HepG2 (cell line): ENCODE measurements around the gene MACROD2. TPM values are rescaled to one million over a fixed set of nuclear protein-coding genes. Genes with fewer than 3 reads are reported as not detected.

Experiments used
- ATAC-seq: fragments of 200-7000 bp; cut with Tn5 transposase; 3 replicates; pipeline ENCODE4 v1.9.1; 2020; ENCODE audit warnings: mild to moderate bottlenecking, moderate library complexity
- BruUV-seq: library from RNA; stranded (reverse); fragments of 400-500 nt; replicated peaks from 2 replicates; lab custom pipeline; 2021; lab: Mats Ljungman, UMichigan
- CTCF ChIA-PET: fragments of 300-600 bp; formaldehyde crosslinking; extraction: SDS; loops from one replicate; lab custom pipeline; 2021; ENCODE audit warnings: low total read pairs, inconsistent platforms, low intra/inter-chr PET ratio; lab: Yijun Ruan, JAX
- POLR2A ChIA-PET: fragments of 350-600 bp; sonication (Branson Sonifier 250); formaldehyde crosslinking; loops from one replicate; lab custom pipeline; 2020; ENCODE audit warnings: antibody characterized with exemption, inconsistent platforms; lab: Yijun Ruan, JAX
- DNase-seq: peaks from one replicate; pipeline ENCODE4 v3.0.0-alpha.2; 2015; ENCODE audit warnings: low spot score
- FAIRE-seq: peaks from 3 replicates; lab custom pipeline; 2011; peaks lifted over from hg19 to GRCh38; lab: Jason Lieb, UNC
- H2AFZ ChIP-seq: one replicate; pipeline ENCODE4 v1.6.1; 2011; ENCODE audit warnings: low read length, inconsistent platforms
- H3K27ac ChIP-seq: fragments of 300-600 bp; 3 replicates; pipeline ENCODE4 v1.8.0; 2011; ENCODE audit warnings: mixed run types, mild to moderate bottlenecking, mixed read lengths, low read length, inconsistent platforms; ENCODE audit not compliant: insufficient read depth; ENCODE audit errors: extremely low read length
- H3K27me3 ChIP-seq, 2 experiments: fragments of 200-600 bp in 1 of 2; 2 replicates in 1 of 2; 3 replicates in 1 of 2; pipeline versions ENCODE4 v1.6.0 to v1.8.0; 2011; ENCODE audit warnings: low read length in 2 of 2, mild to moderate bottlenecking in 2 of 2, moderate library complexity in 2 of 2, inconsistent platforms in 1 of 2; ENCODE audit not compliant: insufficient read depth in 2 of 2, control insufficient read depth in 1 of 2
- H3K36me3 ChIP-seq, 2 experiments: fragments of 200-600 bp in 1 of 2; replicated peaks in 1 of 2; 2 replicates in 1 of 2; 3 replicates in 1 of 2; pipeline versions ENCODE4 v1.5.1 to v1.8.0; 2011; ENCODE audit warnings: low read length in 2 of 2, inconsistent platforms in 1 of 2; ENCODE audit not compliant: insufficient read depth in 2 of 2, control insufficient read depth in 1 of 2
- H3K4me1 ChIP-seq: 2 replicates; pipeline ENCODE4 v1.5.1; 2012; ENCODE audit warnings: low read length, inconsistent platforms; ENCODE audit not compliant: insufficient read depth
- H3K4me2 ChIP-seq: 2 replicates; pipeline ENCODE4 v1.6.0; 2011; ENCODE audit warnings: low read depth, low read length, inconsistent platforms
- H3K4me3 ChIP-seq, 3 experiments: fragments of 200-600 bp in 1 of 3; sonication (generic), shearing (Covaris generic) in 1 of 3; replicated peaks in 1 of 3; 2 replicates each; pipeline ENCODE4 v1.5.1; 2011 to 2016; ENCODE audit warnings: low read length in 3 of 3, inconsistent platforms in 2 of 3, low read depth in 2 of 3, mild to moderate bottlenecking in 2 of 3, control low read depth in 1 of 3, mixed read lengths in 1 of 3; ENCODE audit not compliant: insufficient read depth in 1 of 3
- H3K79me2 ChIP-seq: one replicate; pipeline ENCODE4 v1.6.1; 2011; ENCODE audit warnings: low read length, inconsistent platforms; ENCODE audit not compliant: insufficient read depth
- H3K9ac ChIP-seq: 2 replicates; pipeline ENCODE4 v1.6.0; 2011; ENCODE audit warnings: mild to moderate bottlenecking, low read depth, low read length, inconsistent platforms; ENCODE audit not compliant: insufficient read depth
- H3K9me3 ChIP-seq: 2 replicates; pipeline ENCODE4 v1.5.1; 2012; ENCODE audit warnings: mild to moderate bottlenecking, low read length
- H4K20me1 ChIP-seq: 2 replicates; pipeline ENCODE4 v1.6.0; 2011; ENCODE audit warnings: inconsistent platforms, mild to moderate bottlenecking, low read length, moderate library complexity; ENCODE audit not compliant: insufficient read depth
- ATF7-NPFF ChIP-seq: sonication (generic); formaldehyde crosslinking; IDR thresholded peaks from 2 replicates; pipeline ENCODE4 v1.8.1; 2023; ENCODE audit warnings: mild to moderate bottlenecking, low read depth, missing genetic modification reagents, moderate library complexity
- CBX1 ChIP-seq: IDR thresholded peaks from one replicate; pipeline ENCODE4 v1.6.1; 2016; ENCODE audit warnings: antibody characterized with exemption, low read depth
- ESRRA ChIP-seq: sonication (generic); formaldehyde crosslinking; IDR thresholded peaks from 2 replicates; pipeline ENCODE4 v1.5.1; 2020; ENCODE audit warnings: mild to moderate bottlenecking, low read depth, missing genetic modification reagents
- GABPA ChIP-seq, 2 experiments: IDR thresholded peaks; 2 replicates each; pipeline ENCODE4 v1.6.1; 2011 to 2016; ENCODE audit warnings: low read depth in 2 of 2, low read length in 1 of 2, missing biosample characterization in 1 of 2, missing genetic modification characterization in 1 of 2
- HOXA7 ChIP-seq: sonication (generic); formaldehyde crosslinking; IDR thresholded peaks from 2 replicates; pipeline ENCODE4 v1.8.1; 2022; ENCODE audit warnings: mild to moderate bottlenecking, missing genetic modification reagents, moderate library complexity
- NKX3-1 ChIP-seq: sonication (generic); formaldehyde crosslinking; IDR thresholded peaks from 2 replicates; pipeline ENCODE4 v1.5.0; 2020; ENCODE audit warnings: missing genetic modification reagents
- NR2F6 ChIP-seq, 2 experiments: IDR thresholded peaks; 2 replicates each; pipeline ENCODE4 v1.6.1; 2016; ENCODE audit warnings: antibody characterized with exemption in 1 of 2, mild to moderate bottlenecking in 1 of 2
- PHF20 ChIP-seq: sonication (generic); formaldehyde crosslinking; IDR thresholded peaks from 2 replicates; pipeline ENCODE4 v1.5.0; 2020; ENCODE audit warnings: mild to moderate bottlenecking, missing genetic modification reagents
- POLR2AphosphoS5 ChIP-seq: IDR thresholded peaks from 2 replicates; pipeline ENCODE4 v1.6.1; 2012; ENCODE audit warnings: low read depth, low read length
- PPARG ChIP-seq: conservative IDR thresholded peaks from 2 replicates; pipeline ENCODE4 v1.6.1; 2016; ENCODE audit warnings: missing biosample characterization, missing genetic modification reagents
- ZNF232 ChIP-seq: sonication (generic); formaldehyde crosslinking; IDR thresholded peaks from 2 replicates; pipeline ENCODE4 v1.4.0; 2020; ENCODE audit warnings: missing genetic modification reagents, borderline replicate concordance
- ZNF34 ChIP-seq: sonication (generic); formaldehyde crosslinking; IDR thresholded peaks from 2 replicates; pipeline ENCODE4 v1.4.0; 2020; ENCODE audit warnings: mild to moderate bottlenecking, missing genetic modification reagents, borderline replicate concordance
- ZNF460 ChIP-seq: sonication (generic); formaldehyde crosslinking; IDR thresholded peaks from 2 replicates; pipeline ENCODE4 v1.5.1; 2020; ENCODE audit warnings: missing genetic modification reagents, mild to moderate bottlenecking, borderline replicate concordance
- ZNF577 ChIP-seq: sonication (generic); formaldehyde crosslinking; IDR thresholded peaks from 2 replicates; pipeline ENCODE4 v1.4.0; 2020; ENCODE audit warnings: mild to moderate bottlenecking, low read depth, missing genetic modification reagents, borderline replicate concordance
- WGBS: methylation state at CpG from one replicate; pipeline ENCODE4 v1.1.6; 2017; ENCODE audit warnings: low lambda C conversion rate; 5-methylcytosine and 5-hydroxymethylcytosine counted together
- in situ Hi-C: cut with HindIII; loops from 2 replicates; pipeline ENCODE4 v1.10.0; 2017; ENCODE audit warnings: low pct_unique_long_range_greater_than_20kb; ENCODE audit not compliant: extremely low pct_ligation_motif_present
- intact Hi-C: fragments of 100-400 bp; cut with micrococcal nuclease; formaldehyde crosslinking; loops from one replicate; pipeline ENCODE4 v1.10.0; 2022; ENCODE audit not compliant: unreplicated experiment
- polyA plus RNA-seq, 8 experiments: library from polyadenylated mRNA; depleted of rRNA in 3 of 8; stranded (reverse) in 7 of 8; unstranded in 1 of 8; fragments of >200 nt; fragmentation: Illumina TruSeq in 4 of 8; extraction: Trizol in 4 of 8; gene quantifications; 2 replicates each; pipeline versions ENCODE4 v1.2.1 to v1.2.3, GENCODE V29; 2011 to 2016; ENCODE audit warnings: low read depth in 4 of 8, missing spikeins in 1 of 8, mixed read lengths in 1 of 8; ENCODE audit not compliant: insufficient read depth in 1 of 8
- total RNA-seq, 5 experiments: library from RNA; depleted of rRNA; stranded (reverse); fragments of >200 nt; fragmentation: Illumina TruSeq; extraction: Trizol; gene quantifications; 2 replicates each; pipeline ENCODE4 v1.2.3, GENCODE V29; 2016; ENCODE audit warnings: low read depth in 1 of 5
- TF ChIP-seq, protein P1 (sequence below): IDR thresholded peaks from 2 replicates; pipeline ENCODE4 v1.6.1; 2012; ENCODE audit warnings: low read length, improper control_type of control experiment
- TF ChIP-seq, protein P2 (sequence below): sonication (generic); formaldehyde crosslinking; IDR thresholded peaks from 2 replicates; pipeline ENCODE4 v1.4.0; 2020; ENCODE audit warnings: missing genetic modification reagents
- TF ChIP-seq, protein P3 (sequence below): sonication (generic); formaldehyde crosslinking; IDR thresholded peaks from 2 replicates; pipeline ENCODE4 v1.8.0; 2022; ENCODE audit warnings: mild to moderate bottlenecking, missing genetic modification reagents, moderate library complexity

Gene MACROD2
- total and polyA plus RNA-seq, 2 of the 13 experiments (the other 11 are each of a cell fraction or from before 2014, with no cell fraction given) = 0.13 to 0.51 TPM

DNA sequence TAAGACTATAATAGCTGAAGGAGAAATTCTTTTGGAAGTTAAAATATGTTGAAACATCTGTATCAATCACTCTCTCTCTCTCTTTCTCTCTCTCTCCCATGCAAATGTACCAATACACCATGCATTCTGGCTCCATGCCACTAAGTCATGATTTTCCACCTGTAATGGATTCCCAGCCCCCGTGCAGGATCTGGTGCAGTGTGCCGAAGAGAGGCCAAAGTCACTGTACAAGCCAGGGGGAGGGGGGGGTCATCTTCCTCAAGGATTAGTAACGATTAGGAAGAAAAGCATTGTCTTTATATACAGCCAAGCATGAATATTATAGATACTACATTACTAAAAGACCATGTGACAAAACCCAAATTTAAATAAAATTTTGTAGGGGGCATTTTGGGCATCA is 1852.8 kb downstream of the MACROD2 start:
- ATAC-seq (no peak), FAIRE-seq (no peak)
- Histone ChIP-seq H3K79me2 (no peaks in the 10 kb centered on the region), H3K36me3 (no peaks in the 10 kb centered on the region), H3K4me1 (no peaks in the 10 kb centered on the region), H3K9ac (no peak overlapping the region)
- POLR2A ChIA-PET = no interaction called here
- TF ChIP-seq, protein P1, sequence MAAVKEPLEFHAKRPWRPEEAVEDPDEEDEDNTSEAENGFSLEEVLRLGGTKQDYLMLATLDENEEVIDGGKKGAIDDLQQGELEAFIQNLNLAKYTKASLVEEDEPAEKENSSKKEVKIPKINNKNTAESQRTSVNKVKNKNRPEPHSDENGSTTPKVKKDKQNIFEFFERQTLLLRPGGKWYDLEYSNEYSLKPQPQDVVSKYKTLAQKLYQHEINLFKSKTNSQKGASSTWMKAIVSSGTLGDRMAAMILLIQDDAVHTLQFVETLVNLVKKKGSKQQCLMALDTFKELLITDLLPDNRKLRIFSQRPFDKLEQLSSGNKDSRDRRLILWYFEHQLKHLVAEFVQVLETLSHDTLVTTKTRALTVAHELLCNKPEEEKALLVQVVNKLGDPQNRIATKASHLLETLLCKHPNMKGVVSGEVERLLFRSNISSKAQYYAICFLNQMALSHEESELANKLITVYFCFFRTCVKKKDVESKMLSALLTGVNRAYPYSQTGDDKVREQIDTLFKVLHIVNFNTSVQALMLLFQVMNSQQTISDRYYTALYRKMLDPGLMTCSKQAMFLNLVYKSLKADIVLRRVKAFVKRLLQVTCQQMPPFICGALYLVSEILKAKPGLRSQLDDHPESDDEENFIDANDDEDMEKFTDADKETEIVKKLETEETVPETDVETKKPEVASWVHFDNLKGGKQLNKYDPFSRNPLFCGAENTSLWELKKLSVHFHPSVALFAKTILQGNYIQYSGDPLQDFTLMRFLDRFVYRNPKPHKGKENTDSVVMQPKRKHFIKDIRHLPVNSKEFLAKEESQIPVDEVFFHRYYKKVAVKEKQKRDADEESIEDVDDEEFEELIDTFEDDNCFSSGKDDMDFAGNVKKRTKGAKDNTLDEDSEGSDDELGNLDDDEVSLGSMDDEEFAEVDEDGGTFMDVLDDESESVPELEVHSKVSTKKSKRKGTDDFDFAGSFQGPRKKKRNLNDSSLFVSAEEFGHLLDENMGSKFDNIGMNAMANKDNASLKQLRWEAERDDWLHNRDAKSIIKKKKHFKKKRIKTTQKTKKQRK = no peak
- no peak for TF ChIP-seq NR2F6 (IDR thresholded peaks at IDR 0.05)
- no peak for TF ChIP-seq NR2F6 (CRISPR knock-in tag; IDR thresholded peaks at IDR 0.05)
- TF ChIP-seq HOXA7 (CRISPR knock-in tag) = no peak
- TF ChIP-seq ZNF577 (CRISPR knock-in tag) = no peak
- TF ChIP-seq ZNF34 (CRISPR knock-in tag) = no peak
- TF ChIP-seq, protein P2, sequence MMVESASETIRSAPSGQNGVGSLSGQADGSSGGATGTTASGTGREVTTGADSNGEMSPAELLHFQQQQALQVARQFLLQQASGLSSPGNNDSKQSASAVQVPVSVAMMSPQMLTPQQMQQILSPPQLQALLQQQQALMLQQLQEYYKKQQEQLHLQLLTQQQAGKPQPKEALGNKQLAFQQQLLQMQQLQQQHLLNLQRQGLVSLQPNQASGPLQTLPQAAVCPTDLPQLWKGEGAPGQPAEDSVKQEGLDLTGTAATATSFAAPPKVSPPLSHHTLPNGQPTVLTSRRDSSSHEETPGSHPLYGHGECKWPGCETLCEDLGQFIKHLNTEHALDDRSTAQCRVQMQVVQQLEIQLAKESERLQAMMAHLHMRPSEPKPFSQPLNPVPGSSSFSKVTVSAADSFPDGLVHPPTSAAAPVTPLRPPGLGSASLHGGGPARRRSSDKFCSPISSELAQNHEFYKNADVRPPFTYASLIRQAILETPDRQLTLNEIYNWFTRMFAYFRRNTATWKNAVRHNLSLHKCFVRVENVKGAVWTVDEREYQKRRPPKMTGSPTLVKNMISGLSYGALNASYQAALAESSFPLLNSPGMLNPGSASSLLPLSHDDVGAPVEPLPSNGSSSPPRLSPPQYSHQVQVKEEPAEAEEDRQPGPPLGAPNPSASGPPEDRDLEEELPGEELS (CRISPR knock-in tag) = no peak
- no peak for TF ChIP-seq ATF7-NPFF (CRISPR knock-in tag)
- TF ChIP-seq PHF20 (CRISPR knock-in tag) = no peak
- no peak for TF ChIP-seq POLR2AphosphoS5
- TF ChIP-seq CBX1 = no peak
- TF ChIP-seq, protein P3, sequence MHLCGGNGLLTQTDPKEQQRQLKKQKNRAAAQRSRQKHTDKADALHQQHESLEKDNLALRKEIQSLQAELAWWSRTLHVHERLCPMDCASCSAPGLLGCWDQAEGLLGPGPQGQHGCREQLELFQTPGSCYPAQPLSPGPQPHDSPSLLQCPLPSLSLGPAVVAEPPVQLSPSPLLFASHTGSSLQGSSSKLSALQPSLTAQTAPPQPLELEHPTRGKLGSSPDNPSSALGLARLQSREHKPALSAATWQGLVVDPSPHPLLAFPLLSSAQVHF (CRISPR knock-in tag) = no peak
- no peak for TF ChIP-seq ZNF232 (CRISPR knock-in tag)
- TF ChIP-seq ESRRA (CRISPR knock-in tag) = no peak
- TF ChIP-seq GABPA (IDR thresholded peaks at IDR 0.05; ENCODE audit: low read depth, low read length) = no peak
- no peak for TF ChIP-seq GABPA (CRISPR knock-in tag; IDR thresholded peaks at IDR 0.05; ENCODE audit: low read depth)
- no peak for TF ChIP-seq PPARG (CRISPR knock-in tag)
- TF ChIP-seq NKX3-1 (CRISPR knock-in tag) = no peak
- no peak for TF ChIP-seq ZNF460
- TF ChIP-seq, all 625 proteins: peak for 0
- Histone ChIP-seq H2AFZ (no peak overlapping the region), H3K27me3 (no peaks in the 10 kb centered on the region), H3K9me3 (peaks cover 96% of the 10 kb centered on the region), H4K20me1 (no peaks in the 10 kb centered on the region), H3K27ac (no peak overlapping the region), H3K4me3 (no peak overlapping the region), H3K4me2 (no peak overlapping the region)
- in situ Hi-C loops (no loop called here), intact Hi-C loops (no loop called here)
- 20% methylated on average over 3 of the region's 3 CpGs for WGBS
- BruUV-seq = no TSS peak
- CTCF ChIA-PET = no interaction called here
- DNase-seq = no peak
